Glomerular visceral epithelial cell (primary cell): ENCODE measurements around the gene P2RY14.
A peak's percentile ranks its signal among the peaks of the same experiment; 100 is the strongest.

Experiments used
- DNase-seq: peaks from one replicate; pipeline ENCODE4 v3.0.0-alpha.2; 2016; ENCODE audit errors: extremely low spot score

P2RY14 gene

GRCh38 chr3:151301787-151302186 is 23.4 kb upstream of the P2RY14 start:
- DNase-seq: no peak

GRCh38 chr3:151300539-151300938 is 22.2 kb upstream of the P2RY14 start:
- DNase-seq: no peak

- no peak for DNase-seq
Observed at GRCh38 chr3:151299006-151299405, 20.7 kb upstream of the P2RY14 start.

GRCh38 chr3:151297429-151297828 is 19.1 kb upstream of the P2RY14 start:
- DNase-seq: no peak

GRCh38 chr3:151296226-151296625 is 17.9 kb upstream of the P2RY14 start:
- no peak for DNase-seq

GRCh38 chr3:151293127-151293526 is 14.8 kb upstream of the P2RY14 start:
- no peak for DNase-seq

GRCh38 chr3:151290673-151291072 is 12.3 kb upstream of the P2RY14 start:
- peak; percentile 35 for DNase-seq

GRCh38 chr3:151289445-151289844 is 11.1 kb upstream of the P2RY14 start:
- no peak for DNase-seq

- no peak for DNase-seq
Observed at GRCh38 chr3:151285940-151286339, 7.6 kb upstream of the P2RY14 start.

- DNase-seq: no peak
Observed at GRCh38 chr3:151283907-151284461, 5.6 kb upstream of the P2RY14 start.

- no peak for DNase-seq
Observed at GRCh38 chr3:151283387-151283786, 5.0 kb upstream of the P2RY14 start.

GRCh38 chr3:151282921-151283320 is 4.6 kb upstream of the P2RY14 start:
- DNase-seq: peak; percentile 50

GRCh38 chr3:151281671-151282324 is 3.5 kb upstream of the P2RY14 start:
- DNase-seq: no peak

- no peak for DNase-seq
Observed at GRCh38 chr3:151276687-151277042, 1.7 kb downstream of the P2RY14 start.

- no peak for DNase-seq
Observed at GRCh38 chr3:151276038-151276686, 2.2 kb downstream of the P2RY14 start.

GRCh38 chr3:151275091-151275490 is 3.3 kb downstream of the P2RY14 start:
- no peak for DNase-seq

- DNase-seq: no peak
Observed at GRCh38 chr3:151269631-151270030, 8.7 kb downstream of the P2RY14 start.

- no peak for DNase-seq
Observed at GRCh38 chr3:151268267-151269235, 9.8 kb downstream of the P2RY14 start.

GRCh38 chr3:151267066-151267465 is 11.3 kb downstream of the P2RY14 start:
- no peak for DNase-seq

GRCh38 chr3:151265866-151266265 is 12.5 kb downstream of the P2RY14 start:
- no peak for DNase-seq

- no peak for DNase-seq
Observed at GRCh38 chr3:151265166-151265565, 13.2 kb downstream of the P2RY14 start.

GRCh38 chr3:151264605-151265004 is 13.7 kb downstream of the P2RY14 start:
- no peak for DNase-seq
